ENCODE results near the gene TRIM25.

The TRIM25 gene

GRCh38 chr17:56892333-56892732 lies 21.5 kb downstream of the TRIM25 start:
- DNase-seq: no peak

GRCh38 chr17:56891751-56892150 lies 22.1 kb downstream of the TRIM25 start:
- no peak for DNase-seq

GRCh38 chr17:56890906-56891674 lies 22.8 kb downstream of the TRIM25 start:
- DNase-seq: no peak

- DNase-seq: no peak
Measured at GRCh38 chr17:56890390-56890789, 23.5 kb downstream of the TRIM25 start.

GRCh38 chr17:56887552-56888467 lies 26.0 kb downstream of the TRIM25 start:
- DNase-seq: no peak

GRCh38 chr17:56887105-56887504 lies 26.7 kb downstream of the TRIM25 start:
- no peak for DNase-seq

- DNase-seq: no peak
Measured at GRCh38 chr17:56886288-56886731, 27.5 kb downstream of the TRIM25 start.

GRCh38 chr17:56885312-56885657 lies 28.6 kb downstream of the TRIM25 start:
- no peak for DNase-seq

GRCh38 chr17:56884483-56885311 lies 29.2 kb downstream of the TRIM25 start:
- no peak for DNase-seq

- no peak for DNase-seq
Measured at GRCh38 chr17:56883616-56884015, 30.2 kb downstream of the TRIM25 start.

GRCh38 chr17:56881685-56882295 lies 32.1 kb downstream of the TRIM25 start:
- no peak for DNase-seq

- DNase-seq: no peak
Measured at GRCh38 chr17:56880571-56880970, 33.3 kb downstream of the TRIM25 start.

- DNase-seq: no peak
Measured at GRCh38 chr17:56880133-56880532, 33.7 kb downstream of the TRIM25 start.

GRCh38 chr17:56879280-56879679 lies 34.6 kb downstream of the TRIM25 start:
- DNase-seq: no peak

GRCh38 chr17:56876766-56877179 lies 37.1 kb downstream of the TRIM25 start:
- no peak for DNase-seq

- no peak for DNase-seq
Measured at GRCh38 chr17:56870081-56870651, 43.7 kb downstream of the TRIM25 start.

GRCh38 chr17:56868716-56869115 lies 45.1 kb downstream of the TRIM25 start:
- no peak for DNase-seq

- DNase-seq: no peak
Measured at GRCh38 chr17:56867948-56868376, 45.9 kb downstream of the TRIM25 start.

GRCh38 chr17:56866496-56866895 lies 47.4 kb downstream of the TRIM25 start:
- no peak for DNase-seq

- DNase-seq: no peak
Measured at GRCh38 chr17:56866076-56866475, 47.8 kb downstream of the TRIM25 start.

- DNase-seq: no peak
Measured at GRCh38 chr17:56863974-56864373, 49.9 kb downstream of the TRIM25 start.

- no peak for DNase-seq
Measured at GRCh38 chr17:56861899-56862298, 52.0 kb downstream of the TRIM25 start.

Data from NCI-H2171 (cell line).